Ovary (tissue), 3 donors: Measurements from ENCODE around the gene PEX14.

Source experiments
- CTCF ChIP-seq, 3 donors: fragments of 450-650 bp in 2 of 3; fragments of 200-600 bp in 1 of 3; IDR thresholded peaks; one replicate each; pipeline versions ENCODE4 v1.5.1 to v1.8.0; 2016 to 2022; ENCODE audit warnings: antibody characterized with exemption in 3 of 3, mild to moderate bottlenecking in 1 of 3
- EP300 ChIP-seq: sonication (generic); formaldehyde crosslinking; IDR thresholded peaks from one replicate; pipeline ENCODE4 v1.6.1; 2017; ENCODE audit warnings: antibody characterized with exemption
- POLR2A ChIP-seq: fragments of 450-650 bp; IDR thresholded peaks from one replicate; pipeline ENCODE4 v1.6.1; 2017; ENCODE audit warnings: antibody characterized with exemption, mild to moderate bottlenecking, moderate library complexity
- donor health status: DM: no; HTN: no; CAD: no.

- TF ChIP-seq CTCF (IDR thresholded peaks at IDR 0.05) (no peak), POLR2A (no peak), EP300 (no peak)
Measured at GRCh38 chr1:10498231-10498630, 23.5 kb downstream of the PEX14 start.
